MM.1S (cell line): ENCODE results near the gene LMBR1.

ENCODE experiments used
- DNase-seq: peaks from one replicate; pipeline ENCODE4 v3.0.0-alpha.2; 2015
- H2AFZ ChIP-seq: fragments of 300-600 bp; sonication (generic); 2 replicates; pipeline ENCODE4 v1.6.0; 2016; ENCODE audit warnings: antibody characterized with exemption, low read length
- H3F3A ChIP-seq: fragments of 300-600 bp; sonication (generic); 2 replicates; pipeline ENCODE4 v1.6.1; 2016; ENCODE audit warnings: mild to moderate bottlenecking, antibody characterized with exemption, low read length, moderate library complexity, mixed read lengths; ENCODE audit not compliant: insufficient read depth
- H3K27ac ChIP-seq: fragments of 300-600 bp; sonication (generic); 2 replicates; pipeline ENCODE4 v1.5.1; 2016; ENCODE audit warnings: mild to moderate bottlenecking, low read length
- H3K27me3 ChIP-seq: fragments of 300-600 bp; sonication (generic); replicated peaks from 2 replicates; pipeline ENCODE4 v1.6.0; 2016; ENCODE audit warnings: low read length; ENCODE audit not compliant: insufficient read depth
- H3K36me3 ChIP-seq: fragments of 300-600 bp; sonication (generic); replicated peaks from 2 replicates; pipeline ENCODE4 v1.6.1; 2016; ENCODE audit warnings: mild to moderate bottlenecking, low read length, mixed read lengths; ENCODE audit not compliant: insufficient read depth
- H3K4me1 ChIP-seq: fragments of 300-600 bp; sonication (generic); 2 replicates; pipeline ENCODE4 v1.6.1; 2016; ENCODE audit warnings: low read length, mixed read lengths
- H3K4me2 ChIP-seq: fragments of 300-600 bp; sonication (generic); 2 replicates; pipeline ENCODE4 v1.6.0; 2016; ENCODE audit warnings: low read depth, low read length
- H3K4me3 ChIP-seq: fragments of 300-600 bp; sonication (generic); 2 replicates; pipeline ENCODE4 v1.5.1; 2016; ENCODE audit warnings: low read length, mixed read lengths
- H3K79me2 ChIP-seq: fragments of 300-600 bp; sonication (generic); 2 replicates; pipeline ENCODE4 v1.6.1; 2016; ENCODE audit warnings: mixed run types, low read length, mixed read lengths
- H3K9ac ChIP-seq: fragments of 300-600 bp; sonication (generic); 2 replicates; pipeline ENCODE4 v1.6.1; 2016; ENCODE audit warnings: low read length, mixed read lengths
- H3K9me2 ChIP-seq: fragments of 300-600 bp; sonication (generic); replicated peaks from 2 replicates; pipeline ENCODE4 v1.6.1; 2016; ENCODE audit warnings: mild to moderate bottlenecking, low read length, mixed read lengths; ENCODE audit not compliant: insufficient read depth
- H3K9me3 ChIP-seq: fragments of 300-600 bp; sonication (generic); replicated peaks from 2 replicates; pipeline ENCODE4 v1.6.1; 2016; ENCODE audit warnings: mild to moderate bottlenecking, low read length, mixed read lengths; ENCODE audit not compliant: insufficient read depth
- H4K20me1 ChIP-seq: fragments of 300-600 bp; sonication (generic); 2 replicates; pipeline ENCODE4 v1.6.1; 2016; ENCODE audit warnings: mild to moderate bottlenecking, low read length, moderate library complexity, mixed read lengths; ENCODE audit not compliant: insufficient read depth
- EZH2 ChIP-seq: fragments of 300-600 bp; sonication (generic); optimal IDR thresholded peaks from 2 replicates; pipeline ENCODE3; 2017; ENCODE audit warnings: low read depth, mild to moderate bottlenecking, antibody characterized with exemption, low read length, mixed read lengths
- EZH2phosphoT487 ChIP-seq: fragments of 300-600 bp; sonication (generic); IDR thresholded peaks from 2 replicates; pipeline ENCODE4 v1.6.1; 2018; ENCODE audit warnings: antibody characterized with exemption, low read length
- TF ChIP-seq, protein P1 (sequence below): fragments of 300-600 bp; sonication (generic); IDR thresholded peaks from 2 replicates; pipeline ENCODE4 v1.5.1; 2016; ENCODE audit warnings: antibody characterized with exemption, low read length, mixed read lengths

The LMBR1 gene

DNA sequence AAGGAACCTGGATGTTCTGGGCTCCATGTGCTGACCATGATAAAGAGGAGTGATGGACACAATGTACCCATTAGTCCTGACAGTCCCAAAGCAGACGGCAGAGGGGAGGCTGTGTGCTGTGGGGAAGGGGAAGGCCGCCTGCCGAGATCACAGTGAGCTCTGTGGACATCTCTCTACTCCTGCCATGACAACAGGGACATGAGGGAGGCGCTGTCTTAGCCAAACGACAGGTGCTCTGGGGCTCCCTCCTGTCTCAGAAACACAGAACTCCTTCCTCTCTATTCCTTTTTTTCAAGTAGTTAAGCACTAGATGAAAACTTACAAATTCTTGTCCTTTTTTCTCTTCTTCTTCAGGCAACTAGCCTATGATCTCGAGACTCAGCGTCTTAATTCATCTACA is 139.4 kb downstream of the LMBR1 start:
- no peak for DNase-seq
- H3K4me2 ChIP-seq, result no peak overlapping the region
- H4K20me1 ChIP-seq, result no peaks in the 10 kb centered on the region
- no peaks in the 10 kb centered on the region for H3K79me2 ChIP-seq
- no peak overlapping the region for H2AFZ ChIP-seq
- H3K9ac ChIP-seq, result no peak overlapping the region
- H3K36me3 ChIP-seq, result peaks cover 3% of the 10 kb centered on the region; the same call in 1 of the 2 replicates
- H3K9me2 ChIP-seq, result no peaks in the 10 kb centered on the region
- TF ChIP-seq EZH2phosphoT487 (no peak), EZH2 (no peak)
- TF ChIP-seq, protein P1, sequence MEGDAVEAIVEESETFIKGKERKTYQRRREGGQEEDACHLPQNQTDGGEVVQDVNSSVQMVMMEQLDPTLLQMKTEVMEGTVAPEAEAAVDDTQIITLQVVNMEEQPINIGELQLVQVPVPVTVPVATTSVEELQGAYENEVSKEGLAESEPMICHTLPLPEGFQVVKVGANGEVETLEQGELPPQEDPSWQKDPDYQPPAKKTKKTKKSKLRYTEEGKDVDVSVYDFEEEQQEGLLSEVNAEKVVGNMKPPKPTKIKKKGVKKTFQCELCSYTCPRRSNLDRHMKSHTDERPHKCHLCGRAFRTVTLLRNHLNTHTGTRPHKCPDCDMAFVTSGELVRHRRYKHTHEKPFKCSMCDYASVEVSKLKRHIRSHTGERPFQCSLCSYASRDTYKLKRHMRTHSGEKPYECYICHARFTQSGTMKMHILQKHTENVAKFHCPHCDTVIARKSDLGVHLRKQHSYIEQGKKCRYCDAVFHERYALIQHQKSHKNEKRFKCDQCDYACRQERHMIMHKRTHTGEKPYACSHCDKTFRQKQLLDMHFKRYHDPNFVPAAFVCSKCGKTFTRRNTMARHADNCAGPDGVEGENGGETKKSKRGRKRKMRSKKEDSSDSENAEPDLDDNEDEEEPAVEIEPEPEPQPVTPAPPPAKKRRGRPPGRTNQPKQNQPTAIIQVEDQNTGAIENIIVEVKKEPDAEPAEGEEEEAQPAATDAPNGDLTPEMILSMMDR, result no peak
- H3F3A ChIP-seq, result no peaks in the 10 kb centered on the region
- no peaks in the 10 kb centered on the region for H3K9me3 ChIP-seq
- no peak overlapping the region for H3K4me3 ChIP-seq
- H3K4me1 ChIP-seq, result no peaks in the 10 kb centered on the region
- no peaks in the 10 kb centered on the region for H3K27me3 ChIP-seq
- H3K27ac ChIP-seq, result no peak overlapping the region

DNA sequence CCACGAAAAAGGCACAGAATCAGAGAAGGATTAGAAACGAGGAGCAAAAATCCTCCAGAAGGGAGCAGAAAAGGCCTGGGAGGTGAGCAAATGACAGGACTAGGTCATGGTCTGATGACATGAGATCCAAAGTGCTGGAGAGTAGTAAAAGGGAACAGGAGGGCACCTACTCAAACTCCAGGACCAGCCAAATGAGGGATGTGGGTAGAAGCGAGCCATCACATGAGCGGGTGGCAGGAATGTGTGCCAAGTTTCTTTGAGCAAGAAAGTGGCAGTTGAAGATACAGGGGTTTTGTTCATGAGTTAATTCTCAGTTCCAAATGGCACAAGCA is 139.8 kb downstream of the LMBR1 start:
- TF ChIP-seq EZH2phosphoT487 (no peak), EZH2 (no peak)
- TF ChIP-seq, protein P1, result no peak
- Histone ChIP-seq H2AFZ (no peak overlapping the region), H3K9me3 (no peaks in the 10 kb centered on the region), H3K4me2 (no peak overlapping the region), H3K9me2 (no peaks in the 10 kb centered on the region), H3K36me3 (peaks cover 3% of the 10 kb centered on the region; the same call in 1 of the 2 replicates), H3K27me3 (no peaks in the 10 kb centered on the region), H3K27ac (no peak overlapping the region), H3K4me1 (no peaks in the 10 kb centered on the region), H3K9ac (no peak overlapping the region), H3K79me2 (no peaks in the 10 kb centered on the region), H3F3A (no peaks in the 10 kb centered on the region), H4K20me1 (no peaks in the 10 kb centered on the region), H3K4me3 (no peak overlapping the region)
- no peak for DNase-seq

DNA sequence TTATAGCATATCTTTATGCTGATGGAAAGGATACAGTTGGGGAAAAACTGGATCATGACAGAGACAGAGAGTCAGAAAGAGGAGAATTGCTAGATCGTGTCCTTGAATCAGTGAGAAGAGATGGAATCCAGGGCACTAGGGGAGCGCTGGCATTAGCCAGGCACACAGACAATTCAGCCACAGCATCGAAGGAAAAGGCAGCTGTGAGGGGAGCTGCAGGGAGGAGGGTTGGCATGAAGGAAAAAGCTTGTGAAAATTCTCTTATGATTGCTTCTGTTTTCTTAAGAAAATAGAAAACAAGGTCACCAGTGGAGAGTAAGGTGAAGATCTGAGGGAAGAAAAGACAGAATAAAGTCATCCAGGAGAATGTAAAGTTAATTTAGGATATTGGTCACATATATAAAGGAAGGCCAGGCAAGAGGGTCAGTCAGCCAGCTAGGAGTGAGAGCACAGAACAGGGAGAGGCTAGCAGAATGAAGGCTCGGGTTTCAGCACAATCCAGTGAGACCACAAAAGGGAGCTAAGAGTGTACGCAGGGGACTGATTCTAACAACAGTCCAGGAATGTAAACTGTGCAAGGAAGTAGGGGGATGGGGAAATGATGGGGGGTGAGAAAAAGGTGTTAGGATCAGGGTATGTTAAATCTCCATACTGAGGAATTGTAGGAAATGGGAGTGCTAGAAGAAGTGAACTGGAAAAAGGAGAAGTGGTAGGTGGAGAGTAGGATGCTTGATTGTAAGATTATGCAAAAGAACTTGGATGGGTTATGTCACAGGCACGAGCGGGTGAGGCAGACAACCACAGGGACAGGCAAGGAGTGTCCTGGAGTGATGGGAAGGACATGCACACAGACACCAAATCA is 140.4 kb downstream of the LMBR1 start:
- no peak for DNase-seq
- H3K27ac ChIP-seq, result no peak overlapping the region
- H3K9ac ChIP-seq, result no peak overlapping the region
- H3F3A ChIP-seq, result no peaks in the 10 kb centered on the region
- H2AFZ ChIP-seq, result no peak overlapping the region
- no peaks in the 10 kb centered on the region for H3K79me2 ChIP-seq
- no peak overlapping the region for H3K4me3 ChIP-seq
- no peaks in the 10 kb centered on the region for H3K4me1 ChIP-seq
- no peaks in the 10 kb centered on the region for H3K9me2 ChIP-seq
- no peaks in the 10 kb centered on the region for H4K20me1 ChIP-seq
- no peaks in the 10 kb centered on the region for H3K9me3 ChIP-seq
- no peaks in the 10 kb centered on the region for H3K27me3 ChIP-seq
- no peak for TF ChIP-seq EZH2phosphoT487
- TF ChIP-seq, protein P1, result no peak
- TF ChIP-seq EZH2, result no peak
- H3K36me3 ChIP-seq, result peaks cover 3% of the 10 kb centered on the region; the same call in 1 of the 2 replicates
- no peak overlapping the region for H3K4me2 ChIP-seq
